HG03521 (cell line): Measurements from ENCODE around the gene ABLIM2.

Source experiments
- ATAC-seq: cut with Tn5 transposase; IDR thresholded peaks from one replicate; pipeline ENCODE4 v1.9.1; 2021; ENCODE audit warnings: mild to moderate bottlenecking, moderate library complexity; ENCODE audit not compliant: unreplicated experiment

The ABLIM2 gene

GRCh38 chr4:8158710-8159536 lies at the start of gene ABLIM2:
ABLIM2 (minus strand) TSS chr4:8158813; CDS start chr4:8158689, 124 bp downstream.
- ATAC-seq = peak; percentile 97

DNA sequence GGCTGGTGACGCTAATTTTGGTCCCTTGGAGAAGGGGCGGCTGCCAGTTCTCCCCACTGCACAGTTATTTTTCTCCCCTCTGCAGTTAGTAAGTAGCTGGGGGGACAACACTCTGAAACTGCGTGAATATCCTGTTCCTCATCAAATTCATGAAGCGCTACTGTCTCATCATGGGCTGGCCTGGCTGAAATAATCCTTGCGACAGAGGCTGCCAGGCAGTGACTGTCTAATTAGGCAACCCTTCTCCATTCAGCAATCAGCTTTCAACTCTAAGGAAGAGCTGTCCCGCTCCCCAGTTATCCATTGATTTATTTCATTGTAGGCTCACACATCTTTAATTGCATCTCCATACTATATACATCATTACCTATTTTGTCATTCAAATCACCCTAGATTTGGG lies 48.7 kb upstream of the ABLIM2 start:
- ATAC-seq = no peak

DNA sequence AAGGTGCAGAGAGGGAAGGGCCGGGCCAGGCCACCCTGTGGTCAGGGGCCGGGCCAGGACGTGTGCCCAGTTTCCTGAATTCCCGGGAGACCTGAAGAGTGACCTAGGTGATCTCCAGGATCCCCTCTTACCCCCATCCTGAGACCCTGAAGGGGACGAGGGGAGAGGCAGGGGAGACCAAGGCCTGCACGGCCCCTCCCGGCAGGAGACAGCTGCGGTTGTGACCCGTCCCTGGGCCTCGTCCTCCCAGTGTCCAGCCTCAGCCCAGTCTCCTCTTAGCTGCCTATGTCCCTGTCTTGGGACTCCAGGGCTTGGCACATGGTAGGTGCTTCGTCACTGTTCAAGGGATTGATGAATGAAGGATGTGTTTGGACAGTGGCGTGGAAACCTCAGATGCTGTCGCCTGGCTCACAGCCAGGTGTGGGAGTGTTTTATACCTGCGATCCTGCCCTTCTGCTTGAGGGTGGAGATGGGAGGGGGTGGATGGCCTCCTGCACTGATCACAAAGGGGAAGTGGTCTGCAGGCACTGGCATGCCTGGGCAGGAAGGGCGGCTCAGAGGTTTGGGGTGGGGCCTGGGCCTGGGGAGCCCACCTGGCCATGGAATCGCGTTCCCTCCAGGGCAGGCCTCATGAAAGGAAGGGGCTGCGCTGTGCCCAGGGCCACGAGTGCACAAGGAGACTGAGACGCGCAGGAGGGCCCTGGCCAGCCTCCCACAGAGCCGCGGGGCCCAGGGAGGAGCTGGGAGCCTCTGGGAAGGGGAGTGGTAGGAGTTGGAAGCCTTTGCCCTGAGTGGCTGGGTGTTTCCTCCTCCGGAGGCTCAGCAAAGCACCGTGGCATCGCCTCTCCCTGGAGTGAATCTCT lies 47.4 kb upstream of the ABLIM2 start:
- no peak for ATAC-seq

DNA sequence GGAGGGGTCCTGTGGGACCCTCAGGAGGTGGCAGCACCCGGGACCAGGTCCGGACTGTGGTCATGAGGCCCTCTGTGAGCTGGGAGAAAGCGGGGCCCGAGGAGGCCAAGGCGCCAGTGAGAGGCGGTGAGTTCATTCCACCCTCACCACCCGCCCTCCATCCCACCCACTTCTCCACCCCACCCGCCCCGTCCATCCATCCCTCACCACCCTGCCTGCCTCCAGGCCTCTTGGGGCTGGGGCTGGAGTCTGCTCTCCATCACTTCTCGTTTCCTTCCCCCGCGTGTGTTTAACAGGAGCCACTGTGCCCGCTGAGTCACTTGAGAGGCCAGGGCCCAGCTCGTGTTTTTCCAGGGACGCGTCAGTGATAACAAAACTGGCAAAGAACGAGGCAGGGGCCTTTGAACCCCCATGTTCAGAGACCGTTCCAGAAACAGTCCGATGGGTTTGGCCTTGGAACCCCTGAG lies 46.7 kb upstream of the ABLIM2 start:
- ATAC-seq = no peak

DNA sequence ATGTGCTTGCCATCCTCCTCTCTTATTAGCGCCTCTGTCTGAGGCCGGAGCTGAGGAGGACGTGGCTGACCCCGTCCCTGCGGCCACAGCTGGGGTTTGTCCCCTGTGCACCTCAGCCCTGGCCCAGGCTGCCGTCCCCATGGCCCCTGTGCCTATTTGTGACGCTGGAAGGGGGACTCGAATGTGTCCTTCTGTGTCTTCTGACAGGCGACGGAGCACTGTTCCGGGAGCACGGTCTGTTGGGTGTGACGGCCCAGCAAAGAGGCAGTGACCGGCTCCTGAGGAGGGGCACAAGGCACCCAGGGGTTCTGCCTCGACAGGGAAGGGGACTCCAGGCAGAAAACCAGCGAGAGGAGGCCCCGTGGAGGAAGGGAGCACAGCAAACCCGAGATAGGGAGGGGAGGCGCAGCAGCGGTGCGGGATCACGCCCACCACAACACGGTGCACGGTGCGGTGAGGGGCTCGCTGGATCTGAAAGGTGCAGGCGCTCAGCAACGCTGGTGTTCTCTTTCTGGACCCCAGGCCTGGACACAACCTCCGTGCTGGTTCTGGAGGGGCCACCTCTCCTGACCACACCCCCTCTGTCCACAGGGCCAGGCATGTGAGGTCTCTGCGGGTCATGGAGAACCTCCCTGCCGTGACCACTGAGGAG lies 46.1 kb upstream of the ABLIM2 start:
- ATAC-seq = no peak

DNA sequence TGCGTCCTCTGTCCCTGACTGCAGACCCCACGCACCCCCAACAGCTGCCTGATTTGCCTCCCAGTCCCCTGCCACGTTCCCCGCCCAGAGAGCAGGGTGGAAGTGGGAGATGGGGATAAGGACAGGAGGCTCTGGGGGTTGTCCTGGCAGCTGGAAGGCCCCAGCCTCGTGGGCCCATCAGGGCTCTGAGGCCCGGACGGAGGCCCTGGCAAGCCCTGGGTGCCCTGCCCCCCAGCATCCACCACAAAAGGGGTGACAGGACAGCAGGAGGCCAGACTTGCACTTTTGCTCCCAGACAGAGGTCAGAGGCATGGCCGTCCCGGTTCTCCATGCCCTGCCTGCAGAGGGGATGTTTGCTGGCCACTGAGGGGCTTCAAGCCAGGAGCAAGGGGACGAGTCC lies 45.2 kb upstream of the ABLIM2 start:
- ATAC-seq = no peak

- no peak for ATAC-seq
These were observed 44.4 kb upstream of the ABLIM2 start for GRCh38 chr4:8203052-8203401.

DNA sequence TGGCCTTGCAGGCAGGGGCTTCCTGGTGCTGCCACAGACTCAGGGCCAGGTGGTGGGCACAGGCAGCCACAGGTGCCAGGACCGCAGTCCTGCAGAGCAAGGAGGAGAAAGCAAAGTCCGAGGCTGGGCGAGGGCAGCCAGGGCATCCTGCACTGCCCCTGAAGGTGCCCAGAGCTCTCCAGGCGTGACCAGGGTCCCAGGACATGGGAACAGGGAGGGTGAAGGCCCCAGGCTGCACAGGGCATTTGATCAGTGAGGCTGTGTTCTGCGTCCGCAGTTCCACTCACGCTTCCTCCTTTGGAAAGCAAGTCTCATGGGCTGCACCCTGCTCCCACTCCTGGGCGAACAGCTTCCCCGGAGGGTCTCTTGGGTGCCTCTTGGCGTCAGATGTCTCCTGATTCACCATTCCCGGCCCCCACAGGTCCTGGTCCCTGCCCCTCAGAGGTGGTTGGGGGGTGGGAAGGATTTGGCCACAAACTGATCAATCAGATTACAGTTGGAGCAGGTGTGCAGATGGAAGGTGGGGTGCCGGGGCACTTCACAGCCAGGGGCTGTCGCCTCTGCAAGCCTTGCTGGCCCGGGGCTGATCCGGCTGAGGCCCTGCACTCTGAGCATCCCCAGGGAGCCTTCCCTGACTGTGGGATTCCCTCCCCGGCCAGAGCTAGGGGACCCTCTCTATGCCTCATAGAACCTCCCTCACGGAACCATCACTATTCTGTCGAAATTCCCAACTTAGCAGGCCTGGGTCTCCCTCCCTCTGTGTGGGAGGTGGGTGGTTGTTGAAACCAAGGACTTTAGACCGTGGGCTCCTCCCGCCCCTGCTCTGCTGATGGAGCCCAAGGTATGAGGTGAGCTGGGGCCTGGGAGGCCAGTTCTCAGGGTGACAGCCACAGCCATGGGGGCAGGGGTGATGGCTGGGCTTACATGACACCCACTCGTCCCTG lies 43.8 kb upstream of the ABLIM2 start:
- no peak for ATAC-seq

DNA sequence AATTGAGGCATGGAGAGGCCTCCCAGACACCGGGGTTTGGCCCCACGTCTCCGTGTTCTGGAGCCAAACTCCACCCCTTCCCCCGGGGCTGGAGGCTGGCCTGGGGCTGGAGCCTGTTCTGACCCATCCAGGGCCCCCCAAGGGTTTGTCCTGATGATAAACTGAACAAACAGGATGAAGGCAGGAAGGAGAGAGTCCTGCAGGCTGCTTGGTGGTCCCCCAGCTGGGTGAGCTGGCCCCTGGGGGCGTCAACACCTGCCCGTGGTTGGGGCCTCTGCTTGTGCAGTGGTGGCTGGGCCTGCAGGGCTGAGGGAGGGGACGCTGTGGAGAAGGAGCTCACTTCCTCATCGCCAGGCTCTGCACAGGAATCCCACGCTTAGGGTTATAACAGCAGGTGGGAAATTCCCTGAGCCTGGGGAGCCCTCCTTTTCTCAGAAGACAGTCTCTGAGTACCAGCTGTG lies 42.7 kb upstream of the ABLIM2 start:
- ATAC-seq = peak; percentile 19

DNA sequence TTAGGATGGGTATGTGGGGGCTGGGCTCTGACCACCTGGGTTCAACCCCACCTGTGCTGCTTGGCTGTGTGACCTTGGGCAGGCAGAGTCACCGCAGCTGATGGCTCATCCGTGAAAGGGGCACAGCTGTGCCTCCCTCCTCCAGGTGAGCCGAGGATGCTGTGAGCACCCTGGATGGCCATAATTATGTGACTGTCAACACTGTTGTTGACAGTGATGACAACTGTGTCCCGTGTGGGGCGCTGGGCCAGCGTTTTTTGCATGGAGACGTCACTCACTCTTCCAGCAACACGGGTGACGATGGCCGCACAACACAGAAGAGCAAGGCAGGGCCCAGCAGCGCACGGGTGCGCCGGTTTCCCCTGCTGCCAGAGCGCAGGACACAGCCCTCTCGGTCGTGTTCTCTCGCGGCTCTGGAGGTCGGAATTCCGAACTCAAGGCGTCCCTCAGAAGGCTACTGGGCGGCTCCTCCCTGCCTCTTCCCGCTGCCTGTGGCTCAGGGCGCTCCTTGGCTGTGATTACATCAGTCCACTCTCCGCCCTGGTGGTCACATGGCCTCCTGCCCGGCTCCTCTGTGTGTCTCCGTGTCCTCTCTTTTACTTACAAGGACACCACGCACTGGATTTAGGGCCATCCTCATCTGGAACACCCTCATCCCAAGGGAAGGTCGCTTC lies 41.8 kb upstream of the ABLIM2 start:
- peak; percentile 19 for ATAC-seq

GRCh38 chr4:8199594-8200301 lies 41.1 kb upstream of the ABLIM2 start:
- peak; percentile 7 for ATAC-seq

DNA sequence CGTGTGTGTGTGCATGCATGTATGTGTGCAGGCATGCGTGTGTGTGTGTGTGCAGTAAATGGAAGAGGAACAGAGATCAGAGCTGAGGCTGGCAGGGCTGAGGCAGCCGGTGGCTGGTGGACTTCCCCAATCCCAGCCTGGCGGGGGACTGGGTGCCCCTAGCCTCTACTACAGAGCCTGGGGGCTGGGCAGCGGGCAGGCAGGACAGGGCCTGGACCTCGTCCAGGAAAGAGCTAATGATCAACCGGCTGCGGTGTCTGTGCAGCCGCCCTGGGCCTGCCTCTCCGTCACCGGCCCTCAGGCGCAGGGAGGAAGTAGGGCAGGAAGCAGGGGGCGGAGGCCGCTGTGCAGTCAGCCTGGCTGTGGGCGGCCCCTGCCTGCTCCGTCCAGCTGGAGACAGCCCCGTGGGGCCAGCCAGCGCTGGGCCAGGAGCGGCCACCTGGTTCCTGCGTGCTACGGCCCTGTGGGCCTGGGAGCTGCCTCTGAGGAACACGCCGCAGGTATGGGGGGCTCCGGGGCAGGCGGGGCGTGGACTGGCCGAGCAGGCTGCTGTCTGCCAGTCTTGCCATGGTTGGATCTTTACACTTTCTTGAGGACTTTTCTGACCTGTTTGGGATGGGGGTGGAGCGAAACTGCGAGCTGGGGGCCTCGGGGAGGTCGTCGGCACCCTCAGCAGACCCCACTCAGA lies 40.4 kb upstream of the ABLIM2 start, which contains the start of gene SH3TC1:
Gene SH3TC1, plus strand, starts transcription at position 385 of the 688 bp plus-strand sequence. CDS start 5,905 bp downstream, outside the sequence.
- ATAC-seq = peak; percentile 74

GRCh38 chr4:8198206-8198905 lies 39.7 kb upstream of the ABLIM2 start:
- no peak for ATAC-seq

DNA sequence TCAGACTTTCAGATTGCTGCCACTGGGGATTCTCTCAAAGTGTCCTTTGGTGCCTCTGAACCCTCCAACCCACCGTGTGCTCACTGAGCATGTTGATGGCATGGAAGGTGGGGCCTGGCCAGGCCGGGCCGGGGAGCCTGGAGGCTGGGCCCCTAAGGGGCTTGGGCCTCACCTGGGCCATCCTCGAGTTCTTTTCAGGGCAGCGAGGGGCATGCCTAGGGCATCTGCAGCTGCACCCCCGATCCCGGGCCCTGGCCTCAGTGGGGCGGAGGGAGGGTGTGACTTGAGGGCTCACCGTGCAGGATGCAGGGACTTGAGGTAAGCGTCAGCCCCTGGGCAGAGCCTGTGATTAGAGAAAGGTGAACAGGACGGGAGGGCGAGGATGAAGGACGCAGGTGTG lies 38.9 kb upstream of the ABLIM2 start:
- ATAC-seq = no peak

GRCh38 chr4:8195841-8196458 lies 37.3 kb upstream of the ABLIM2 start:
- ATAC-seq = no peak

GRCh38 chr4:8195431-8195830 lies 36.8 kb upstream of the ABLIM2 start:
- no peak for ATAC-seq
